HG03354 (cell line): ENCODE data around the gene PLCH2.
"Not testable (repeated sequence)": the region's sequence is repeated elsewhere in the genome, so short reads cannot be mapped to it uniquely, and the experiment has no call there.

ENCODE experiments used
- ATAC-seq: cut with Tn5 transposase; IDR thresholded peaks from one replicate; pipeline ENCODE4 v1.9.1; 2021; ENCODE audit warnings: mild to moderate bottlenecking; ENCODE audit not compliant: unreplicated experiment, poor library complexity, severe bottlenecking

PLCH2 gene

GRCh38 chr1:2539312-2539907 lies 63.3 kb downstream of the PLCH2 start:
- no peak for ATAC-seq

- ATAC-seq: no peak
Observed at GRCh38 chr1:2540816-2541492, 64.9 kb downstream of the PLCH2 start.

- no peak for ATAC-seq
Observed at GRCh38 chr1:2541619-2542245, 65.6 kb downstream of the PLCH2 start.

- ATAC-seq: no peak
Observed at GRCh38 chr1:2542246-2542915, 66.3 kb downstream of the PLCH2 start.

- no peak for ATAC-seq
Observed at GRCh38 chr1:2543543-2544092, 67.5 kb downstream of the PLCH2 start.

- no peak for ATAC-seq
Observed at GRCh38 chr1:2544093-2544874, 68.2 kb downstream of the PLCH2 start.

- ATAC-seq: no peak
Observed at GRCh38 chr1:2544875-2545640, 69.0 kb downstream of the PLCH2 start.

- ATAC-seq: peak; percentile 40
Observed at GRCh38 chr1:2545754-2546514, 69.8 kb downstream of the PLCH2 start.

GRCh38 chr1:2546515-2547209 lies 70.6 kb downstream of the PLCH2 start:
- ATAC-seq: peak; percentile 43

- ATAC-seq: peak; percentile 16
Observed at GRCh38 chr1:2547210-2548067, 71.3 kb downstream of the PLCH2 start.

GRCh38 chr1:2548068-2548589 lies 72.0 kb downstream of the PLCH2 start:
- peak; percentile 24 for ATAC-seq

GRCh38 chr1:2549367-2550029 lies 73.4 kb downstream of the PLCH2 start:
- not testable (repeated sequence) for ATAC-seq

GRCh38 chr1:2550309-2550861 lies 74.3 kb downstream of the PLCH2 start:
- ATAC-seq: not testable (repeated sequence)

GRCh38 chr1:2551544-2551943 lies 75.5 kb downstream of the PLCH2 start:
- ATAC-seq: not testable (repeated sequence)

GRCh38 chr1:2552189-2552588 lies 76.1 kb downstream of the PLCH2 start:
- no peak for ATAC-seq

- not testable (repeated sequence) for ATAC-seq
Observed at GRCh38 chr1:2553076-2553475, 77.0 kb downstream of the PLCH2 start.
